ENCODE measurements around the gene DIAPH1. TPM values are rescaled to one million over a fixed set of nuclear protein-coding genes. Genes with fewer than 3 reads are reported as not detected.
A peak's percentile ranks its signal among the peaks of the same experiment; 100 is the strongest.

The DIAPH1 gene
- 100 to 1,000 TPM; 171 to 183 TPM for total RNA-seq
- 100 to 1,000 TPM in 1 of 3 donors, 10 to 100 TPM in 2; 87.4 to 105 (median 92.9) TPM for polyA plus RNA-seq
- 166 to 261 (median 198) reads per million in 6 experiments for total RNA-seq

- ATAC-seq (peak; percentile 89 to 91), DNase-seq (peak; percentile 92 to 99 (median 97))
- POLR2A ChIA-PET: interaction anchor here (1.0 to 5.6 kb wide), 17 partner anchors 10 to 1216 kb away, joined by 3 to 98 read pairs (median 7); partner anchors contain the start of genes DELE1, FCHSD1, HDAC3 and RELL2
- no peaks in the 10 kb centered on the region for H3K9me3 Mint-ChIP-seq
- no peaks in the 10 kb centered on the region for H3K27me3 Mint-ChIP-seq
- peaks cover 2 to 32% (median 13%) of the 10 kb centered on the region in 3 donors for H3K36me3 Mint-ChIP-seq
- peak within 1 kb of the TSS; percentile 94 to 99 (median 96) for H3K27ac Mint-ChIP-seq
- peaks cover 32 to 56% (median 46%) of the 10 kb centered on the region in 4 donors for H3K4me1 Mint-ChIP-seq
- H3K4me3 Mint-ChIP-seq: peak within 1 kb of the TSS; percentile 94 to 100 (median 98)
Observed at GRCh38 chr5:141618804-141619554, at the start of gene DIAPH1. Gene DIAPH1 (minus strand): TSS chr5:141619000. CDS start chr5:141618914, 86 bp downstream.

GRCh38 chr5:141665995-141666940, 47.5 kb upstream of the DIAPH1 start:
- ATAC-seq: no peak
- POLR2A ChIA-PET: interaction anchor here (0.6 to 0.7 kb wide), 3 partner anchors 91 to 324 kb away, joined by 3 read pairs; no protein-coding TSS in a partner anchor
- no peaks in the 10 kb centered on the region for H3K27me3 Mint-ChIP-seq
- H3K4me1 Mint-ChIP-seq: peaks cover 4 to 6% (median 5%) of the 10 kb centered on the region in 4 donors
- H3K4me3 Mint-ChIP-seq: no peak overlapping the region
- H3K27ac Mint-ChIP-seq: no peak overlapping the region
- H3K36me3 Mint-ChIP-seq: no peaks in the 10 kb centered on the region
- DNase-seq: peak in 1 of 10 donors; percentile 56
- no peaks in the 10 kb centered on the region for H3K9me3 Mint-ChIP-seq

GRCh38 chr5:141664733-141665461, 46.1 kb upstream of the DIAPH1 start:
- Mint-ChIP-seq H3K27ac (peak overlapping the region in 3 of 10 donors; percentile 40 to 62 (median 58)), H3K27me3 (no peaks in the 10 kb centered on the region), H3K4me1 (peaks cover 4 to 6% (median 5%) of the 10 kb centered on the region in 4 donors), H3K9me3 (no peaks in the 10 kb centered on the region), H3K4me3 (no peak overlapping the region), H3K36me3 (no peaks in the 10 kb centered on the region)
- POLR2A ChIA-PET: interaction anchor here (0.6 to 1.7 kb wide), 6 partner anchors 18 to 296 kb away, joined by 3 to 4 read pairs (median 3); partner anchors contain the start of genes ARAP3 and PCDH1
- ATAC-seq (peak; percentile 80 to 91), DNase-seq (peak; percentile 46 to 86 (median 68))

GRCh38 chr5:141663506-141663905, 44.7 kb upstream of the DIAPH1 start:
- Mint-ChIP-seq H3K27ac (no peak overlapping the region), H3K27me3 (peaks cover 0 to 2% (median 0%) of the 10 kb centered on the region in 5 donors)
- no peak for ATAC-seq

GRCh38 chr5:141662028-141662427, 43.2 kb upstream of the DIAPH1 start:
- Mint-ChIP-seq H3K4me3 (no peak overlapping the region), H3K9me3 (no peaks in the 10 kb centered on the region), H3K27me3 (peaks cover 0 to 4% (median 0%) of the 10 kb centered on the region in 5 donors), H3K27ac (no peak overlapping the region), H3K36me3 (no peaks in the 10 kb centered on the region), H3K4me1 (peaks cover 2 to 6% (median 5%) of the 10 kb centered on the region in 4 donors)
- POLR2A ChIA-PET: interaction anchor here (1.0 kb wide), 1 partner anchor 10 kb away, joined by 3 read pairs; no protein-coding TSS in a partner anchor
- DNase-seq (peak in 1 of 10 donors; percentile 19), ATAC-seq (no peak)

More at GRCh38 chr5:141663506-141663905, 44.7 kb upstream of the DIAPH1 start:
- H3K9me3 Mint-ChIP-seq: no peaks in the 10 kb centered on the region
- POLR2A ChIA-PET: interaction anchor here (0.9 to 1.7 kb wide), 2 partner anchors 216 to 298 kb away, joined by 3 to 4 read pairs; no protein-coding TSS in a partner anchor
- no peak for DNase-seq
- H3K36me3 Mint-ChIP-seq: no peaks in the 10 kb centered on the region
- H3K4me1 Mint-ChIP-seq: peaks cover 2 to 6% (median 5%) of the 10 kb centered on the region in 4 donors
- H3K4me3 Mint-ChIP-seq: no peak overlapping the region

- Mint-ChIP-seq H3K36me3 (no peaks in the 10 kb centered on the region), H3K27me3 (peaks cover 0 to 6% (median 0%) of the 10 kb centered on the region in 5 donors), H3K4me1 (peaks cover 0 to 2% (median 1%) of the 10 kb centered on the region in 4 donors), H3K4me3 (no peak overlapping the region), H3K9me3 (no peaks in the 10 kb centered on the region), H3K27ac (no peak overlapping the region)
- POLR2A ChIA-PET: no interaction called here
- ATAC-seq: no peak
- no peak for DNase-seq
Observed at GRCh38 chr5:141657937-141658545, 39.2 kb upstream of the DIAPH1 start.

GRCh38 chr5:141657404-141657803, 38.6 kb upstream of the DIAPH1 start:
- H3K36me3 Mint-ChIP-seq: no peaks in the 10 kb centered on the region
- peaks cover 4 to 7% (median 6%) of the 10 kb centered on the region in 4 donors for H3K4me1 Mint-ChIP-seq
- H3K4me3 Mint-ChIP-seq: no peak overlapping the region
- no peak for DNase-seq
- ATAC-seq: no peak
- H3K27ac Mint-ChIP-seq: no peak overlapping the region
- H3K27me3 Mint-ChIP-seq: peaks cover 0 to 6% (median 0%) of the 10 kb centered on the region in 5 donors
- POLR2A ChIA-PET: no interaction called here
- no peaks in the 10 kb centered on the region for H3K9me3 Mint-ChIP-seq

- POLR2A ChIA-PET: no interaction called here
- DNase-seq (no peak), ATAC-seq (no peak)
- Mint-ChIP-seq H3K36me3 (no peaks in the 10 kb centered on the region), H3K27me3 (peaks cover 0 to 6% (median 0%) of the 10 kb centered on the region in 5 donors), H3K27ac (no peak overlapping the region), H3K9me3 (no peaks in the 10 kb centered on the region), H3K4me1 (peaks cover 12 to 15% (median 14%) of the 10 kb centered on the region in 4 donors), H3K4me3 (no peak overlapping the region)
Observed at GRCh38 chr5:141656396-141656795, 37.6 kb upstream of the DIAPH1 start.

GRCh38 chr5:141655020-141655419, 36.2 kb upstream of the DIAPH1 start:
- POLR2A ChIA-PET: no interaction called here

GRCh38 chr5:141654298-141654697, 35.5 kb upstream of the DIAPH1 start:
- Mint-ChIP-seq H3K27ac (peak overlapping the region in 2 of 10 donors; percentile 28 to 73), H3K36me3 (peaks cover 0 to 2% (median 0%) of the 10 kb centered on the region in 3 donors), H3K27me3 (peaks cover 0 to 5% (median 0%) of the 10 kb centered on the region in 5 donors), H3K4me1 (peaks cover 25 to 36% (median 32%) of the 10 kb centered on the region in 4 donors), H3K9me3 (no peaks in the 10 kb centered on the region), H3K4me3 (no peak overlapping the region)
- no peak for ATAC-seq
- DNase-seq: no peak
- POLR2A ChIA-PET: interaction anchor here (0.6 kb wide), 1 partner anchor 17 kb away, joined by 5 read pairs; the partner anchor contains the start of genes HDAC3 and RELL2

More at GRCh38 chr5:141655020-141655419, 36.2 kb upstream of the DIAPH1 start:
- Mint-ChIP-seq H3K4me3 (no peak overlapping the region), H3K27ac (no peak overlapping the region), H3K9me3 (no peaks in the 10 kb centered on the region), H3K27me3 (peaks cover 0 to 6% (median 0%) of the 10 kb centered on the region in 5 donors), H3K4me1 (peaks cover 20 to 29% (median 25%) of the 10 kb centered on the region in 4 donors), H3K36me3 (no peaks in the 10 kb centered on the region)
- ATAC-seq: no peak
- DNase-seq: no peak

- Mint-ChIP-seq H3K27me3 (peaks cover 0 to 5% (median 0%) of the 10 kb centered on the region in 5 donors), H3K9me3 (no peaks in the 10 kb centered on the region), H3K36me3 (peaks cover 0 to 24% (median 0%) of the 10 kb centered on the region in 3 donors), H3K4me1 (peaks cover 35 to 52% (median 44%) of the 10 kb centered on the region in 4 donors), H3K27ac (peak overlapping the region; percentile 75 to 98 (median 90)), H3K4me3 (peak overlapping the region; percentile 67 to 97 (median 92))
- DNase-seq (no peak), ATAC-seq (no peak)
- POLR2A ChIA-PET: interaction anchor here (0.5 to 7.7 kb wide), 12 partner anchors 8 to 1107 kb away, joined by 3 to 107 read pairs (median 8); partner anchors contain the start of genes ARAP3, DELE1, DIAPH1 and HDAC3
Observed at GRCh38 chr5:141651728-141652105, 32.9 kb upstream of the DIAPH1 start.

Measured in naive thymus-derived CD8-positive, alpha-beta T cell (primary cell).